Liver (tissue), 3 donors: Measurements from ENCODE around the gene ARHGAP1.

Experiments
- CTCF ChIP-seq: fragments of 150-350 bp; IDR thresholded peaks from 2 replicates; pipeline ENCODE4 v1.5.1; 2017; ENCODE audit warnings: improper control_type of control experiment, low read depth, low read length; ENCODE audit not compliant: missing input control
- MAX ChIP-seq: IDR thresholded peaks from 2 replicates; pipeline ENCODE4 v1.6.1; 2016; ENCODE audit warnings: antibody characterized with exemption
- RAD21 ChIP-seq, 2 donors: IDR thresholded peaks; 2 replicates each; pipeline ENCODE4 v1.6.1; 2016; ENCODE audit warnings: antibody characterized with exemption in 2 of 2, mild to moderate bottlenecking in 2 of 2
- RXRA ChIP-seq, 2 donors: IDR thresholded peaks; 2 replicates each; pipeline ENCODE4 v1.6.1; 2017 to 2018; ENCODE audit warnings: antibody characterized with exemption in 2 of 2, mild to moderate bottlenecking in 1 of 2
- donor health status: healthy.
- donor health status: healthy.

GRCh38 chr11:46669711-46670139 is 30.7 kb downstream of the ARHGAP1 start:
- peak; percentile 45 for TF ChIP-seq CTCF
- TF ChIP-seq MAX: no peak
- TF ChIP-seq RAD21 (IDR thresholded peaks at IDR 0.05): peak; percentile 69 to 80
- no peak for TF ChIP-seq RXRA (IDR thresholded peaks at IDR 0.05)
